ENCODE results near the gene ARID3A. TPM values are rescaled to one million over a fixed set of nuclear protein-coding genes. Genes with fewer than 3 reads are reported as not detected.
"Not testable (repeated sequence)": the region's sequence is repeated elsewhere in the genome, so short reads cannot be mapped to it uniquely, and the experiment has no call there.

The ARID3A gene
- total RNA-seq, 4 donors from 2014 or later: 2.8 to 11.0 (median 4.9) TPM

- Histone ChIP-seq H3K27me3 (no peaks in the 10 kb centered on the region), H3K27ac (peak overlapping the region in 2 of 4 donors; percentile 26 to 35)
- TF ChIP-seq POLR2A (IDR thresholded peaks at IDR 0.05): no peak
- TF ChIP-seq CTCF (IDR thresholded peaks at IDR 0.05): no peak
Observed at GRCh38 chr19:890831-891230, 35.0 kb upstream of the ARID3A start.

GRCh38 chr19:891421-892200 lies 34.2 kb upstream of the ARID3A start:
- not testable (repeated sequence) for H3K27me3 ChIP-seq, H3K9me3 ChIP-seq
- peak in 2 of 3 donors; percentile 84 to 89 for DNase-seq
- Histone ChIP-seq H3K4me1 (peaks cover 0 to 12% (median 5%) of the 10 kb centered on the region in 4 donors), H3K4me3 (peak overlapping the region; percentile 63 to 98 (median 89)), H3K36me3 (peaks cover 0 to 39% (median 0%) of the 10 kb centered on the region in 3 donors), H3K27ac (peak overlapping the region; percentile 83 to 99 (median 94))
- TF ChIP-seq POLR2A (IDR thresholded peaks at IDR 0.05): peak in 1 of 2 donors; percentile 14

More at GRCh38 chr19:890831-891230, 35.0 kb upstream of the ARID3A start:
- no peak for DNase-seq
- H3K4me3 ChIP-seq: no peak overlapping the region
- no peaks in the 10 kb centered on the region for H3K9me3 ChIP-seq
- H3K4me1 ChIP-seq: peaks cover 0 to 12% (median 5%) of the 10 kb centered on the region in 4 donors
- H3K36me3 ChIP-seq: peaks cover 0 to 44% (median 0%) of the 10 kb centered on the region in 3 donors

- Histone ChIP-seq H3K27me3 (no peaks in the 10 kb centered on the region), H3K4me3 (peak overlapping the region; percentile 63 to 98 (median 89)), H3K36me3 (peaks cover 0 to 42% (median 0%) of the 10 kb centered on the region in 3 donors), H3K9me3 (no peaks in the 10 kb centered on the region), H3K27ac (peak overlapping the region; percentile 83 to 99 (median 94)), H3K4me1 (peaks cover 0 to 12% (median 5%) of the 10 kb centered on the region in 4 donors)
- DNase-seq: no peak
- TF ChIP-seq CTCF (IDR thresholded peaks at IDR 0.05) (no peak), POLR2A (IDR thresholded peaks at IDR 0.05) (no peak)
Observed at GRCh38 chr19:892243-892893, 33.5 kb upstream of the ARID3A start.

GRCh38 chr19:892894-893689 lies 32.7 kb upstream of the ARID3A start, which contains the start of the genes MED16 and RNU6-9:
MED16 (minus strand) TSS chr19:893187; CDS start chr19:891131, 2,056 bp downstream.
RNU6-9 (plus strand) TSS chr19:893484.
- peak; percentile 92 to 96 (median 92) for DNase-seq
- Histone ChIP-seq H3K36me3 (peaks cover 0 to 36% (median 0%) of the 10 kb centered on the region in 3 donors), H3K27me3 (no peaks in the 10 kb centered on the region), H3K4me1 (peaks cover 0 to 12% (median 5%) of the 10 kb centered on the region in 4 donors), H3K9me3 (no peaks in the 10 kb centered on the region), H3K4me3 (peak within 1 kb of the TSS; percentile 63 to 98 (median 89)), H3K27ac (peak within 1 kb of the TSS; percentile 83 to 99 (median 94))
- TF ChIP-seq POLR2A (IDR thresholded peaks at IDR 0.05) (peak; percentile 79 to 91), CTCF (IDR thresholded peaks at IDR 0.05) (no peak)

GRCh38 chr19:896434-896833 lies 29.4 kb upstream of the ARID3A start:
- no peak for DNase-seq
- H3K4me1 ChIP-seq: peaks cover 0 to 7% (median 5%) of the 10 kb centered on the region in 4 donors
- H3K4me3 ChIP-seq: no peak overlapping the region
- TF ChIP-seq POLR2A (IDR thresholded peaks at IDR 0.05) (no peak), CTCF (IDR thresholded peaks at IDR 0.05) (no peak)
- peaks cover 0 to 25% (median 0%) of the 10 kb centered on the region in 3 donors for H3K36me3 ChIP-seq
- H3K27me3 ChIP-seq: no peaks in the 10 kb centered on the region
- H3K9me3 ChIP-seq: no peaks in the 10 kb centered on the region
- H3K27ac ChIP-seq: no peak overlapping the region

Measured in Peyer's patch (tissue), 4 donors.